NT2/D1 (cell line): Measurements from ENCODE around the gene ZNF319.

Experiments used
- YY1 ChIP-seq: IDR thresholded peaks from 2 replicates; pipeline ENCODE4 v1.6.1; 2011; ENCODE audit not compliant: insufficient read length, insufficient read depth
- ZNF274 ChIP-seq: IDR thresholded peaks from 2 replicates; pipeline ENCODE4 v1.6.1; 2011; ENCODE audit warnings: mild to moderate bottlenecking, low read depth, low read length

GRCh38 chr16:57960826-57961472, 39.5 kb downstream of the ZNF319 start:
- TF ChIP-seq ZNF274 (no peak), YY1 (no peak)
